H1 (cell line): ENCODE data around the gene SLC39A11. TPM values are rescaled to one million over a fixed set of nuclear protein-coding genes. Genes with fewer than 3 reads are reported as not detected.

Source experiments
- CTCF ChIA-PET: fragments of 300-600 bp; sonication (Branson Sonifier 250); formaldehyde crosslinking; loops from one replicate; lab custom pipeline; 2021; ENCODE audit not compliant: partially characterized antibody; lab: Charles Lee
- POLR2A ChIA-PET: fragments of 300-600 bp; sonication (Branson Sonifier 250); formaldehyde crosslinking; loops from one replicate; lab custom pipeline; 2021; ENCODE audit warnings: inconsistent platforms; ENCODE audit not compliant: partially characterized antibody; lab: Charles Lee
- DNase-seq, 2 experiments: peaks; one replicate each; pipeline versions ENCODE4 v3.0.0 to v3.0.0-alpha.2; 2010 to 2022; ENCODE audit warnings: low spot score in 2 of 2, low read depth in 1 of 2, mixed read lengths in 1 of 2
- FAIRE-seq: peaks from 2 replicates; lab custom pipeline; 2011; peaks lifted over from hg19 to GRCh38; lab: Jason Lieb, UNC
- H2AFZ ChIP-seq: 2 replicates; pipeline ENCODE4 v1.8.1; 2012; ENCODE audit warnings: low read length, inconsistent platforms
- H2AK5ac ChIP-seq: 2 replicates; pipeline ENCODE4 v1.6.1; 2013; ENCODE audit warnings: low read depth, low read length
- H2BK120ac ChIP-seq: replicated peaks from 2 replicates; pipeline ENCODE3; 2013; ENCODE audit warnings: low read depth, low read length, inconsistent platforms
- H2BK12ac ChIP-seq: 2 replicates; pipeline ENCODE4 v1.6.1; 2013; ENCODE audit warnings: low read depth, low read length
- H2BK15ac ChIP-seq: 2 replicates; pipeline ENCODE4 v1.6.1; 2013; ENCODE audit warnings: low read length
- H2BK20ac ChIP-seq: 2 replicates; pipeline ENCODE4 v1.6.1; 2013; ENCODE audit warnings: low read length
- H2BK5ac ChIP-seq: 2 replicates; pipeline ENCODE4 v1.6.1; 2013; ENCODE audit warnings: low read depth, low read length
- H3K14ac ChIP-seq: 2 replicates; pipeline ENCODE4 v1.6.1; 2013; ENCODE audit warnings: inconsistent platforms; ENCODE audit not compliant: insufficient read length
- H3K18ac ChIP-seq: 2 replicates; pipeline ENCODE4 v1.6.1; 2013; ENCODE audit warnings: low read length; ENCODE audit errors: extremely low read depth
- H3K23ac ChIP-seq: 2 replicates; pipeline ENCODE4 v1.6.1; 2013; ENCODE audit warnings: inconsistent platforms; ENCODE audit not compliant: insufficient read length
- H3K23me2 ChIP-seq: 2 replicates; pipeline ENCODE4 v1.6.1; 2013; ENCODE audit warnings: low read depth, low read length
- H3K27ac ChIP-seq: 2 replicates; pipeline ENCODE4 v1.6.1; 2011; ENCODE audit warnings: low read depth, low read length, inconsistent platforms
- H3K27me3 ChIP-seq, 4 experiments: replicated peaks in 1 of 4; 1 replicate in 1 of 4; 2 replicates in 3 of 4; pipeline versions ENCODE4 v1.6.1 to v1.8.1; 2011 to 2013; ENCODE audit warnings: low read length in 3 of 4, mild to moderate bottlenecking in 3 of 4, inconsistent platforms in 2 of 4, mixed read lengths in 2 of 4, moderate library complexity in 1 of 4; ENCODE audit not compliant: control insufficient read depth in 3 of 4, insufficient read depth in 3 of 4; ENCODE audit errors: extremely low read depth in 1 of 4
- H3K36me3 ChIP-seq, 4 experiments: 2 replicates each; pipeline versions ENCODE4 v1.6.1 to v1.8.1; 2011 to 2013; ENCODE audit warnings: mild to moderate bottlenecking in 4 of 4, low read length in 3 of 4, moderate library complexity in 2 of 4, control low read depth in 1 of 4, inconsistent platforms in 1 of 4; ENCODE audit not compliant: insufficient read depth in 4 of 4, control insufficient read depth in 2 of 4
- H3K4ac ChIP-seq: replicated peaks from 2 replicates; pipeline ENCODE3; 2013; ENCODE audit warnings: low read length, low read depth, mixed read lengths, inconsistent platforms; ENCODE audit not compliant: insufficient read length
- H3K4me1 ChIP-seq, 4 experiments: replicated peaks in 1 of 4; 1 replicate in 1 of 4; 2 replicates in 3 of 4; pipeline versions ENCODE4 v1.6.1 to v1.8.1; 2011 to 2013; ENCODE audit warnings: low read length in 3 of 4, inconsistent platforms in 2 of 4, mixed read lengths in 1 of 4; ENCODE audit not compliant: insufficient read depth in 4 of 4, control insufficient read depth in 3 of 4
- H3K4me2 ChIP-seq, 2 experiments: 2 replicates each; pipeline versions ENCODE4 v1.6.1 to v1.8.1; 2011 to 2013; ENCODE audit warnings: low read depth in 2 of 2, low read length in 2 of 2, control low read depth in 1 of 2, inconsistent platforms in 1 of 2, mild to moderate bottlenecking in 1 of 2; ENCODE audit not compliant: insufficient read depth in 1 of 2
- H3K4me3 ChIP-seq, 4 experiments: fragments of 200-600, 300-600 bp in 1 of 4; sonication (generic), shearing (Covaris generic), sonication (Bioruptor Twin) in 1 of 4; 2 replicates each; pipeline versions ENCODE4 v1.5.1 to v1.8.1; 2011 to 2016; ENCODE audit warnings: low read length in 4 of 4, low read depth in 3 of 4, control low read depth in 2 of 4, inconsistent platforms in 2 of 4, mild to moderate bottlenecking in 2 of 4, mixed read lengths in 1 of 4, moderate library complexity in 1 of 4; ENCODE audit not compliant: insufficient read depth in 2 of 4; ENCODE audit errors: extremely low read depth in 1 of 4
- H3K56ac ChIP-seq: replicated peaks from 2 replicates; pipeline ENCODE3; 2013; ENCODE audit warnings: low read depth, mild to moderate bottlenecking, mixed read lengths, low read length, inconsistent platforms; ENCODE audit not compliant: insufficient read length
- H3K79me1 ChIP-seq: 2 replicates; pipeline ENCODE4 v1.6.1; 2013; ENCODE audit warnings: low read depth, low read length, control low read depth
- H3K79me2 ChIP-seq, 2 experiments: 2 replicates each; pipeline versions ENCODE4 v1.6.1 to v1.8.1; 2012 to 2013; ENCODE audit warnings: low read length in 2 of 2, mild to moderate bottlenecking in 2 of 2, inconsistent platforms in 1 of 2; ENCODE audit not compliant: insufficient read depth in 2 of 2, control insufficient read depth in 1 of 2
- H3K9ac ChIP-seq, 4 experiments: replicated peaks in 1 of 4; 1 replicate in 1 of 4; 2 replicates in 3 of 4; pipeline versions ENCODE4 v1.6.1 to v1.8.1; 2011 to 2013; ENCODE audit warnings: low read depth in 3 of 4, low read length in 3 of 4, control low read depth in 2 of 4, mild to moderate bottlenecking in 2 of 4, moderate library complexity in 2 of 4, inconsistent platforms in 1 of 4; ENCODE audit errors: extremely low read depth in 1 of 4
- H3K9me3 ChIP-seq, 2 experiments: 2 replicates each; pipeline versions ENCODE4 v1.6.1 to v1.8.1; 2012 to 2013; ENCODE audit warnings: mild to moderate bottlenecking in 2 of 2, moderate library complexity in 2 of 2, control low read depth in 1 of 2, inconsistent platforms in 1 of 2, low read depth in 1 of 2, low read length in 1 of 2, mixed read lengths in 1 of 2; ENCODE audit not compliant: insufficient read depth in 2 of 2
- H4K20me1 ChIP-seq, 2 experiments: replicated peaks in 1 of 2; 2 replicates each; pipeline versions ENCODE3 to v1.8.1; 2011 to 2013; ENCODE audit warnings: inconsistent platforms in 2 of 2, low read length in 2 of 2, mild to moderate bottlenecking in 1 of 2; ENCODE audit not compliant: insufficient read depth in 2 of 2, control insufficient read depth in 1 of 2
- H4K5ac ChIP-seq: 2 replicates; pipeline ENCODE4 v1.6.1; 2013; ENCODE audit warnings: low read length, low read depth, mixed read lengths, inconsistent platforms; ENCODE audit not compliant: insufficient read length
- H4K8ac ChIP-seq: 2 replicates; pipeline ENCODE4 v1.8.0; 2013; ENCODE audit warnings: mild to moderate bottlenecking, moderate library complexity, low read length, inconsistent platforms; ENCODE audit not compliant: insufficient read depth; ENCODE audit errors: extremely low read depth
- H4K91ac ChIP-seq: replicated peaks from 2 replicates; pipeline ENCODE3; 2013; ENCODE audit warnings: low read length, mixed read lengths, inconsistent platforms; ENCODE audit not compliant: insufficient read length
- BCL11A ChIP-seq, 2 experiments: IDR thresholded peaks; one replicate each; pipeline ENCODE4 v1.6.1; 2011; ENCODE audit warnings: low read depth in 2 of 2, low read length in 2 of 2, mild to moderate bottlenecking in 2 of 2
- GABPA ChIP-seq: IDR thresholded peaks from 2 replicates; pipeline ENCODE4 v1.6.1; 2011; ENCODE audit warnings: mild to moderate bottlenecking, low read length, moderate library complexity, borderline replicate concordance; ENCODE audit not compliant: insufficient read depth
- JUND ChIP-seq: IDR thresholded peaks from 2 replicates; pipeline ENCODE4 v1.6.1; 2011; ENCODE audit warnings: mild to moderate bottlenecking, improper control_type of control experiment, low read length
- KDM1A ChIP-seq: fragments of 200-600, 300-600 bp; sonication (generic); IDR thresholded peaks from 2 replicates; pipeline ENCODE4 v1.7.1; 2016; ENCODE audit warnings: mild to moderate bottlenecking, low read length, borderline replicate concordance
- NRF1 ChIP-seq: IDR thresholded peaks from 2 replicates; pipeline ENCODE4 v1.6.1; 2011; ENCODE audit warnings: mild to moderate bottlenecking, low read depth, low read length, improper control_type of control experiment
- RBBP5 ChIP-seq: IDR thresholded peaks from 2 replicates; pipeline ENCODE4 v1.7.1; 2012; ENCODE audit warnings: low read depth, mild to moderate bottlenecking, inconsistent platforms, low read length, moderate library complexity, borderline replicate concordance
- RNF2 ChIP-seq: fragments of 200-900, 300-1000 bp; sonication (generic); IDR thresholded peaks from 2 replicates; pipeline ENCODE4 v1.7.1; 2016; ENCODE audit warnings: borderline replicate concordance, low read depth, mild to moderate bottlenecking, antibody characterized with exemption, low read length; ENCODE audit not compliant: poor library complexity, severe bottlenecking; ENCODE audit errors: missing control alignments
- SAP30 ChIP-seq: fragments of 300-600 bp; sonication (generic); IDR thresholded peaks from 2 replicates; pipeline ENCODE4 v1.7.1; 2012; ENCODE audit warnings: low read length, moderate library complexity, mild to moderate bottlenecking, inconsistent platforms; ENCODE audit not compliant: insufficient read depth, insufficient replicate concordance
- SIRT6 ChIP-seq: IDR thresholded peaks from one replicate; pipeline ENCODE4 v1.7.1; 2012; ENCODE audit warnings: low read length, inconsistent platforms
- SP4 ChIP-seq: IDR thresholded peaks from 2 replicates; pipeline ENCODE4 v1.6.1; 2012; ENCODE audit warnings: low read length, inconsistent platforms
- TBP ChIP-seq: IDR thresholded peaks from 2 replicates; pipeline ENCODE4 v1.6.1; 2011; ENCODE audit warnings: low read depth, low read length, improper control_type of control experiment
- WGBS, 2 experiments: shearing (Covaris generic) in 1 of 2; methylation state at CpG; one replicate each; pipeline versions ENCODE4 v1.1.6 to v1.1.7; 2013 to 2015; ENCODE audit warnings: low lambda C conversion rate in 2 of 2, mixed read lengths in 2 of 2, inconsistent platforms in 1 of 2, low coverage in 1 of 2, missing lambda C conversion rate in 1 of 2; ENCODE audit not compliant: insufficient replicate concordance in 2 of 2, insufficient coverage in 1 of 2, insufficient read length in 1 of 2; ENCODE audit errors: extremely low coverage in 1 of 2, missing lambda C conversion rate in 1 of 2; 5-methylcytosine and 5-hydroxymethylcytosine counted together
- polyA plus RNA-seq, 7 experiments: library from polyadenylated mRNA; depleted of rRNA in 3 of 7; stranded (reverse) in 5 of 7; unstranded in 2 of 7; fragments of >200 nt in 5 of 7; fragments of 200-250 nt in 2 of 7; gene quantifications; 1 replicate in 5 of 7; 2 replicates in 1 of 7; 4 replicates in 1 of 7; pipeline versions ENCODE4 v1.2.1 to v1.2.3, GENCODE V29; 2011 to 2013; ENCODE audit warnings: missing spikeins in 2 of 7, mixed read lengths in 2 of 7
- total RNA-seq: library from RNA; stranded (reverse); fragmentation: NEBNext Ultra II Directional; extraction: Animal tissue kit (Norgen Biotek cat#: 25700); gene quantifications from 2 replicates; pipeline ENCODE4 v1.2.1, GENCODE V29; 2021

The SLC39A11 gene
- total and polyA plus RNA-seq, 2 of the 8 experiments (the other 6 are each of a cell fraction or from before 2014, with no cell fraction given) = 12.2 to 19.6 TPM

- Histone ChIP-seq H3K79me2 (no peaks in the 10 kb centered on the region), H4K20me1 (no peaks in the 10 kb centered on the region), H3K18ac (no peak overlapping the region), H3K4me2 (no peak overlapping the region), H3K4ac (no peak overlapping the region), H2AFZ (no peak overlapping the region), H3K4me1 (no peaks in the 10 kb centered on the region), H3K79me1 (no peaks in the 10 kb centered on the region; the same call in 1 of the 2 replicates), H3K4me3 (no peak overlapping the region), H3K23ac (no peak overlapping the region), H2BK120ac (no peak overlapping the region), H4K5ac (no peak overlapping the region), H3K56ac (no peak overlapping the region), H2BK15ac (no peak overlapping the region), H2BK5ac (no peak overlapping the region), H3K27ac (no peak overlapping the region), H3K27me3 (no peaks in the 10 kb centered on the region), H3K36me3 (no peaks in the 10 kb centered on the region), H2BK12ac (no peak overlapping the region), H3K23me2 (no peaks in the 10 kb centered on the region), H3K9ac (no peak overlapping the region), H4K8ac (no peak overlapping the region), H2AK5ac (no peak overlapping the region), H3K14ac (no peak overlapping the region), H2BK20ac (no peak overlapping the region), H4K91ac (no peak overlapping the region), H3K9me3 (no peaks in the 10 kb centered on the region)
- 92% methylated on average over 5 of the region's 5 CpGs; no CpG with 5 or more reads in 1 of the 2 experiments for WGBS, 2 experiments
- FAIRE-seq (no peak), DNase-seq (no peak)
- TF ChIP-seq KDM1A (no peak), BCL11A (IDR thresholded peaks at IDR 0.05; ENCODE audit: low read depth in 2 of 2, low read length in 2 of 2) (no peak), RBBP5 (no peak), SIRT6 (no peak), SP4 (no peak), NRF1 (no peak), RNF2 (no peak), SAP30 (no peak), TBP (no peak), JUND (no peak), GABPA (no peak)
- POLR2A ChIA-PET = interaction anchor here (0.5 kb wide), 1 partner anchor 1821 kb away, joined by 3 read pairs; no protein-coding TSS in a partner anchor
- CTCF ChIA-PET = interaction anchor here (0.6 to 1.2 kb wide), 3 partner anchors 11 to 230 kb away, joined by 3 to 5 read pairs (median 3); no protein-coding TSS in a partner anchor
Measured at GRCh38 chr17:72913142-72913682, 179.3 kb downstream of the SLC39A11 start.
